ENCODE data around the gene PRKAR2B.

GRCh38 chr7:107149863-107150262 is 105.4 kb downstream of the PRKAR2B start:
- TF ChIP-seq, protein P1, sequence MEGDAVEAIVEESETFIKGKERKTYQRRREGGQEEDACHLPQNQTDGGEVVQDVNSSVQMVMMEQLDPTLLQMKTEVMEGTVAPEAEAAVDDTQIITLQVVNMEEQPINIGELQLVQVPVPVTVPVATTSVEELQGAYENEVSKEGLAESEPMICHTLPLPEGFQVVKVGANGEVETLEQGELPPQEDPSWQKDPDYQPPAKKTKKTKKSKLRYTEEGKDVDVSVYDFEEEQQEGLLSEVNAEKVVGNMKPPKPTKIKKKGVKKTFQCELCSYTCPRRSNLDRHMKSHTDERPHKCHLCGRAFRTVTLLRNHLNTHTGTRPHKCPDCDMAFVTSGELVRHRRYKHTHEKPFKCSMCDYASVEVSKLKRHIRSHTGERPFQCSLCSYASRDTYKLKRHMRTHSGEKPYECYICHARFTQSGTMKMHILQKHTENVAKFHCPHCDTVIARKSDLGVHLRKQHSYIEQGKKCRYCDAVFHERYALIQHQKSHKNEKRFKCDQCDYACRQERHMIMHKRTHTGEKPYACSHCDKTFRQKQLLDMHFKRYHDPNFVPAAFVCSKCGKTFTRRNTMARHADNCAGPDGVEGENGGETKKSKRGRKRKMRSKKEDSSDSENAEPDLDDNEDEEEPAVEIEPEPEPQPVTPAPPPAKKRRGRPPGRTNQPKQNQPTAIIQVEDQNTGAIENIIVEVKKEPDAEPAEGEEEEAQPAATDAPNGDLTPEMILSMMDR (IDR thresholded peaks at IDR 0.05), result no peak
- no peak for TF ChIP-seq EZH2 (IDR thresholded peaks at IDR 0.05)

Measured in neural progenitor cell (in vitro differentiated cells).